HG02623 (cell line): ENCODE measurements around the gene DUSP18.
"Not testable (repeated sequence)": the region's sequence is repeated elsewhere in the genome, so short reads cannot be mapped to it uniquely, and the experiment has no call there.

Experiments
- ATAC-seq: cut with Tn5 transposase; IDR thresholded peaks from one replicate; pipeline ENCODE4 v1.9.1; 2021; ENCODE audit warnings: moderate library complexity; ENCODE audit not compliant: unreplicated experiment

DUSP18 gene

GRCh38 chr22:30679895-30680690 lies 12.4 kb upstream of the DUSP18 start:
- ATAC-seq = not testable (repeated sequence)

- not testable (repeated sequence) for ATAC-seq
Measured at GRCh38 chr22:30676565-30676964, 8.9 kb upstream of the DUSP18 start.

- ATAC-seq = no peak
Measured at GRCh38 chr22:30675436-30675835, 7.8 kb upstream of the DUSP18 start.

GRCh38 chr22:30674482-30674881 lies 6.8 kb upstream of the DUSP18 start:
- ATAC-seq = no peak

- ATAC-seq = no peak
Measured at GRCh38 chr22:30673136-30673535, 5.5 kb upstream of the DUSP18 start.

- no peak for ATAC-seq
Measured at GRCh38 chr22:30671071-30671470, 3.4 kb upstream of the DUSP18 start.

GRCh38 chr22:30668386-30668710 lies 673 bp upstream of the DUSP18 start:
- no peak for ATAC-seq

- ATAC-seq = no peak
Measured at GRCh38 chr22:30667107-30667493, 575 bp downstream of the DUSP18 start.

GRCh38 chr22:30665786-30666185 lies 1.9 kb downstream of the DUSP18 start:
- no peak for ATAC-seq

- no peak for ATAC-seq
Measured at GRCh38 chr22:30665266-30665665, 2.4 kb downstream of the DUSP18 start.

GRCh38 chr22:30664798-30665197 lies 2.9 kb downstream of the DUSP18 start:
- ATAC-seq = no peak

- ATAC-seq = no peak
Measured at GRCh38 chr22:30662040-30662439, 5.6 kb downstream of the DUSP18 start.

- no peak for ATAC-seq
Measured at GRCh38 chr22:30655532-30655931, 12.1 kb downstream of the DUSP18 start.

GRCh38 chr22:30654361-30654760 lies 13.3 kb downstream of the DUSP18 start:
- no peak for ATAC-seq

GRCh38 chr22:30652852-30653251 lies 14.8 kb downstream of the DUSP18 start:
- no peak for ATAC-seq

GRCh38 chr22:30650508-30651116 lies 17.1 kb downstream of the DUSP18 start:
- ATAC-seq = no peak

- ATAC-seq = peak; percentile 47
Measured at GRCh38 chr22:30649430-30650007, 18.2 kb downstream of the DUSP18 start.

GRCh38 chr22:30648825-30649224 lies 18.9 kb downstream of the DUSP18 start:
- no peak for ATAC-seq

GRCh38 chr22:30647536-30647935 lies 20.1 kb downstream of the DUSP18 start:
- no peak for ATAC-seq

GRCh38 chr22:30646518-30647160 lies 21.0 kb downstream of the DUSP18 start:
- no peak for ATAC-seq

GRCh38 chr22:30643055-30643875 lies 24.4 kb downstream of the DUSP18 start:
- ATAC-seq = no peak
